GDM1 (cell line): Measurements from ENCODE around the gene LRRC37B.
A peak's percentile ranks its signal among the peaks of the same experiment; 100 is the strongest.
"Not testable (repeated sequence)": the region's sequence is repeated elsewhere in the genome, so short reads cannot be mapped to it uniquely, and the experiment has no call there.

Experiments
- DNase-seq: peaks from one replicate; lab custom pipeline; 2025; lab: John Stamatoyannopoulos, UW

The LRRC37B gene

GRCh38 chr17:32006957-32007462, at the start of gene LRRC37B:
Gene LRRC37B, plus strand, starts transcription at chr17:32007383. Its CDS starts 14,010 bp downstream, at chr17:32021393.
- peak; percentile 81 for DNase-seq

GRCh38 chr17:31964131-31964530, 43.1 kb upstream of the LRRC37B start:
- DNase-seq, result not testable (repeated sequence)

- no peak for DNase-seq
Measured at GRCh38 chr17:31967648-31968047, 39.5 kb upstream of the LRRC37B start.

GRCh38 chr17:31970416-31970815, 36.8 kb upstream of the LRRC37B start:
- not testable (repeated sequence) for DNase-seq

- DNase-seq, result not testable (repeated sequence)
Measured at GRCh38 chr17:31974269-31975071, 32.7 kb upstream of the LRRC37B start.

GRCh38 chr17:31975391-31975790, 31.8 kb upstream of the LRRC37B start:
- not testable (repeated sequence) for DNase-seq

GRCh38 chr17:31991821-31992220, 15.4 kb upstream of the LRRC37B start:
- DNase-seq, result not testable (repeated sequence)

- DNase-seq, result no peak
Measured at GRCh38 chr17:31997005-31997404, 10.2 kb upstream of the LRRC37B start.

- peak; percentile 30 for DNase-seq
Measured at GRCh38 chr17:32007463-32008298, 498 bp downstream of the LRRC37B start.

- no peak for DNase-seq
Measured at GRCh38 chr17:32009262-32009542, 2.0 kb downstream of the LRRC37B start.

- DNase-seq, result no peak
Measured at GRCh38 chr17:32010114-32010513, 2.9 kb downstream of the LRRC37B start.

GRCh38 chr17:32015245-32016013, 8.2 kb downstream of the LRRC37B start:
- no peak for DNase-seq

GRCh38 chr17:32016231-32016630, 9.0 kb downstream of the LRRC37B start:
- DNase-seq, result no peak

GRCh38 chr17:32019228-32019627, 12.0 kb downstream of the LRRC37B start:
- DNase-seq, result no peak

- no peak for DNase-seq
Measured at GRCh38 chr17:32020943-32021614, 13.9 kb downstream of the LRRC37B start.

GRCh38 chr17:32021615-32021955, 14.4 kb downstream of the LRRC37B start:
- no peak for DNase-seq

GRCh38 chr17:32022554-32022953, 15.4 kb downstream of the LRRC37B start:
- DNase-seq, result not testable (repeated sequence)

GRCh38 chr17:32027271-32027670, 20.1 kb downstream of the LRRC37B start:
- not testable (repeated sequence) for DNase-seq

GRCh38 chr17:32033223-32033622, 26.0 kb downstream of the LRRC37B start:
- DNase-seq, result no peak

- DNase-seq, result not testable (repeated sequence)
Measured at GRCh38 chr17:32033812-32034211, 26.6 kb downstream of the LRRC37B start.

- DNase-seq, result not testable (repeated sequence)
Measured at GRCh38 chr17:32040246-32040645, 33.1 kb downstream of the LRRC37B start.
